ENCODE measurements around the gene TNIP2. TPM values are rescaled to one million over a fixed set of nuclear protein-coding genes. Genes with fewer than 3 reads are reported as not detected.

Gene TNIP2
- total and polyA plus RNA-seq, 2 donors (not counting 3 experiments of a cell fraction or from before 2014, with no cell fraction given) = 37.7 to 52.1 TPM

- Histone ChIP-seq H3K79me2 (ENCODE audit: control insufficient read depth, insufficient read depth, low read length) (no peaks in the 10 kb centered on the region), H3K9ac (replicated peaks; ENCODE audit: extremely low read depth, insufficient read depth, low read length) (no peak overlapping the region), H3K4me1 (ENCODE audit: control insufficient read depth, extremely low read depth, insufficient read depth, low read length) (no peaks in the 10 kb centered on the region), H3K4me2 (ENCODE audit: insufficient read depth, low read length) (no peak overlapping the region), H4K20me1 (replicated peaks; ENCODE audit: control insufficient read depth, extremely low read depth, insufficient read depth, low read length) (no peaks in the 10 kb centered on the region), H3K27ac (ENCODE audit: insufficient read depth, low read depth, low read length) (no peak overlapping the region), H3K36me3 (ENCODE audit: control insufficient read depth in 2 of 2, extremely low read depth in 1 of 2, insufficient read depth in 2 of 2, low read length in 2 of 2) (peaks cover 2 to 53% of the 10 kb centered on the region in 2 experiments), H3K9me3 (replicated peaks; ENCODE audit: control insufficient read depth, insufficient read depth, low read length) (no peaks in the 10 kb centered on the region), H3K27me3 (ENCODE audit: control insufficient read depth in 2 of 2, insufficient read depth in 2 of 2, low read length in 2 of 2) (no peaks in the 10 kb centered on the region), H2AFZ (ENCODE audit: low read depth, low read length) (no peak overlapping the region), H3K4me3 (replicated peaks in 1 of 3; ENCODE audit: insufficient read depth in 1 of 3, low read depth in 1 of 3, low read length in 3 of 3) (no peak overlapping the region), H3K9me1 (replicated peaks; ENCODE audit: control insufficient read depth, extremely low read depth, insufficient read depth, low read length) (no peaks in the 10 kb centered on the region)
- dilution Hi-C loops (cut with MboI; ENCODE audit: extremely low pct_ligation_motif_present, low sequenced_read_pairs) = no loop called here
- BruUV-seq (replicated peaks) = no TSS peak
- FAIRE-seq (no peak), DNase-seq (ENCODE audit: low read depth, low spot score) (no peak)
- ChIA-PET CTCF (interaction anchor here (1.0 kb wide), 1 partner anchor 10 kb away, joined by 3 read pairs; no protein-coding TSS in a partner anchor), POLR2A (no interaction called here)
- intact Hi-C loops (cut with micrococcal nuclease) = no loop called here
- TF ChIP-seq POLR2A (IDR thresholded peaks at IDR 0.05; ENCODE audit: low read depth, low read length) (no peak), MYC (IDR thresholded peaks at IDR 0.05; ENCODE audit: low read depth, low read length) (no peak), MAX (IDR thresholded peaks at IDR 0.05; ENCODE audit: insufficient read depth, insufficient read length) (no peak), CTCF (IDR thresholded peaks at IDR 0.05; ENCODE audit: extremely low read depth in 1 of 2, insufficient read depth in 1 of 2, low read depth in 1 of 2, low read length in 2 of 2) (no peak), EZH2 (IDR thresholded peaks at IDR 0.05; ENCODE audit: borderline replicate concordance, low read depth, low read length, severe bottlenecking) (no peak), JUN (IDR thresholded peaks at IDR 0.05; ENCODE audit: borderline replicate concordance, insufficient read depth, insufficient read length, low read depth) (no peak), FOS (IDR thresholded peaks at IDR 0.05; ENCODE audit: borderline replicate concordance, insufficient read depth, low read length) (no peak), POLR2AphosphoS5 (IDR thresholded peaks at IDR 0.05; ENCODE audit: insufficient read depth, low read depth, low read length) (no peak), GATA2 (IDR thresholded peaks at IDR 0.05; ENCODE audit: insufficient read depth, insufficient read length, low read depth, low read length) (no peak)
Measured at GRCh38 chr4:2695346-2696060, 60.6 kb downstream of the TNIP2 start.

Data from endothelial cell of umbilical vein (primary cell).